G401 (cell line): ENCODE results near the gene HYAL2. TPM values are rescaled to one million over a fixed set of nuclear protein-coding genes. Genes with fewer than 3 reads are reported as not detected.

ENCODE experiments used
- DNase-seq: peaks from one replicate; pipeline ENCODE4 v3.0.0-alpha.2; 2015; ENCODE audit warnings: low spot score
- in situ Hi-C: cut with HindIII; loops from 2 replicates; pipeline ENCODE4 v1.10.0; 2016; ENCODE audit warnings: low sequenced_read_pairs, mixed read lengths
- total RNA-seq: library from RNA; depleted of rRNA; stranded (reverse); fragments of >200 nt; shearing (Covaris generic); gene quantifications from 2 replicates; pipeline ENCODE4 v1.2.3, GENCODE V29; 2014; rRNA removed

Gene HYAL2
- total RNA-seq = 91.0 and 99.0 TPM in 2 replicates

DNA sequence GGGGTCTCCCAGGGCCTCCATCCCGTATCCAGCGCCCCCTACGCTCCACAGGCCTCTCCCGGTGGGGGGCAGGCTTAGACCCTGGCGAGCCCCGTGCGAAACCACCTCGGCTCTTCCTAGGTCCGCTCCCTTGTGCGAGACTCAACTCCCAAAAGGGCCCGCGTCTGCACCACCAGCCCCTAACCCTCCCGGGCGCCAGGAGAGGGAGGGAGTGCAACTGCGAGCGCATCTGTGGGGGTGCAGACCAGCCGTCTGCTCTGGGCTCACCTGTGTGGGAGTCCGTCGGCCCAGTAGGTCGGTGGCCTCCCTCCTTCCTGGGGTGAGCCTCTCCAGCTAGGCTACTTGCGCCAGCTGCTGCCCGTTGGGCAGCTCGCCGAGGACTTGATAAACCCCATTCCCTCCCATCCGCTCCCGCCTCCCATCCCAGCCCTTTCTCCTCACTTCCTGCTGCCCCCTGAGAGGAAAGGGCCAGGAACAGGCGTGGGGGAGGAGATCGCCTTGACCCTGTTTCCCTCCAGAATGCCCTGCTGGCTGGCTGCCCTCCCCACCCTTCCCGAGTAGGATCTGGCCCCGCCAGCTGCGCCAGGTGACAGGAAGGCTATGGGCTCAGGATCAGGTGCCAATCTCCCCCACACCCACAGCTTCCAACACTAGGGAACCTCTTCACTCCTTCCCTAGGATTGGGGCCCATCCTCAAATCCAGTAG is at the start of gene HYAL2:
HYAL2 (minus strand) TSS at position 360 of the 706 bp plus-strand sequence. CDS start 2,256 bp downstream, outside the sequence.
- in situ Hi-C loops = no loop called here
- DNase-seq = no peak

GRCh38 chr3:50371133-50371685 is 48.7 kb upstream of the HYAL2 start:
- in situ Hi-C loops = no loop called here
- no peak for DNase-seq

- no peak for DNase-seq
- in situ Hi-C loops = no loop called here
These were observed 48.0 kb upstream of the HYAL2 start for GRCh38 chr3:50370594-50370993.

DNA sequence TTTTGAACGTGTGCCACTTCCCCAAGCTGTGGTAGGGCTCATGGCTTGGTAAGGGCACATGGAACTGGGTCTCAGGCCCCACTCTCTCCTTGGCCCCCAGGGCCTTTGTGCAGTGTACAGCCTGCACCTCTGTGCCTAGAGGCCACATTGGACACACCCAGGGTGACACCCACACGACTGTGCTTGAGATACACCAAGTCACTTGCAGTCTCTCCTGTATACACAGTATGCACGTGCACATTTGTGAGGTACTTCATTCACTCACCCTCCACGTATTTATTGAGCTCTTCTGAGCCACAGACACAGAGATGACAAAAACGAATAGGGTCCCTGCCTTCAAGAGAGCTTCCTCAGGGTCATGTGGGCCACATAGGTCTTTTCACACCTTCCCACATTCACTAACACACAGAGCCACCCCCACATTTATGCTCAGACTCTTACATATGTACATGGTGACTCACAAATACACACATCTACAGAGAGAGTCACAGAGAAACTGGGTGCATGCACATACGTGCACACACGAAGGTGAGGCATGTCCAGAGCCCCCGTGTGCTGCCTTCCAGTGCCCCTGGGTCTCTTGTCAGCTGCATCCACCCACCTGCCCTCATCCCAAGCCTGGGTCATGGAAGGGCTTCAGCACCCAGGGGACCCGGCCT is 46.6 kb upstream of the HYAL2 start:
- in situ Hi-C loops = no loop called here
- no peak for DNase-seq

- in situ Hi-C loops = no loop called here
These were observed 43.3 kb upstream of the HYAL2 start for GRCh38 chr3:50365842-50366220.

GRCh38 chr3:50365080-50365841 is 42.7 kb upstream of the HYAL2 start:
- in situ Hi-C loops = no loop called here
- DNase-seq = peak; percentile 26

More at GRCh38 chr3:50365842-50366220, 43.3 kb upstream of the HYAL2 start:
- no peak for DNase-seq

DNA sequence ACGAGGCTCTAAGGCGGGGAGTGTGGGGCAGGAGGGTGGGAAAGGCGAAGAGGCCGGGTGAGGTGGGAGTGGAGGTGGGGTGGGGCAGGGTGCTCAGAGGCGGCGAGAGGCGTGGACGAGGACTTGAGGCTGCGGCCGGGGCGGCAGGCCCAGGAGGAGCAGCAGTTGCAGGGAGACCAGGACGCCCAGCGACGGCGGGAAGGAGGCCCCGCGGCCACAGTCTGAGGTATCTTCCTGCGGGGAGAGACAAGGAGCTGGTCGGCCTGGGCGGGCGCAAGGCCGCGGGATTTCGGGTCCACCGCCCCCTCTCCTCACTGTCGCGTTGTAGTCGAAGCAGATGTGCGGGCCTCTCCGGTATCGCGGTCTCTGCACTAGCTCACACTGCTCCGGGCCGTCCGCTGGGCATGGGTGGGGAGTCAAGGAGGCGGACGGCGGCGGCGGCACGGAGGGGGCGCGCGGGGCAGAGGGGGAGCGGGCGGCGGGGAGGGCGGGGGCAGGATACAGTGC is 42.1 kb upstream of the HYAL2 start:
- DNase-seq = no peak
- in situ Hi-C loops = no loop called here

DNA sequence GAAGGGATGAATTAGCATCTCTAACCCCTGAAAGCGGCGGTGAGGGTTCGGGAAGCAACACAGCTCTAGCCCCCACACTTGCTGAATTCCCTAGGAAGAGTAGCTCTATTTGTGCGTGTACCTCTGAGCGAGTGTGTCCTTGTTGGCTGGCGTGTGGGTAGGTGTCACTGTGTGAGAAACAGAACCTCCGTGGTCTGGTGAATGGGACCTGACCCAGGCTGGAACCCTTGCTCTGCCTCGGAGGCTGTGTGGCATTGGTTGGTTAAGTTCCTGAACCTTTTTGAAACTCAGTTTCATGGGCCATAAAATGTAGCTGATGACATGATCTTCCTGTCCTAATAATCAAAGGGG is 37.2 kb upstream of the HYAL2 start:
- in situ Hi-C loops = loop anchor here (10.0 kb wide), 2 partner anchors 95 to 175 kb away; partner anchors contain the start of gene SEMA3B
- no peak for DNase-seq

DNA sequence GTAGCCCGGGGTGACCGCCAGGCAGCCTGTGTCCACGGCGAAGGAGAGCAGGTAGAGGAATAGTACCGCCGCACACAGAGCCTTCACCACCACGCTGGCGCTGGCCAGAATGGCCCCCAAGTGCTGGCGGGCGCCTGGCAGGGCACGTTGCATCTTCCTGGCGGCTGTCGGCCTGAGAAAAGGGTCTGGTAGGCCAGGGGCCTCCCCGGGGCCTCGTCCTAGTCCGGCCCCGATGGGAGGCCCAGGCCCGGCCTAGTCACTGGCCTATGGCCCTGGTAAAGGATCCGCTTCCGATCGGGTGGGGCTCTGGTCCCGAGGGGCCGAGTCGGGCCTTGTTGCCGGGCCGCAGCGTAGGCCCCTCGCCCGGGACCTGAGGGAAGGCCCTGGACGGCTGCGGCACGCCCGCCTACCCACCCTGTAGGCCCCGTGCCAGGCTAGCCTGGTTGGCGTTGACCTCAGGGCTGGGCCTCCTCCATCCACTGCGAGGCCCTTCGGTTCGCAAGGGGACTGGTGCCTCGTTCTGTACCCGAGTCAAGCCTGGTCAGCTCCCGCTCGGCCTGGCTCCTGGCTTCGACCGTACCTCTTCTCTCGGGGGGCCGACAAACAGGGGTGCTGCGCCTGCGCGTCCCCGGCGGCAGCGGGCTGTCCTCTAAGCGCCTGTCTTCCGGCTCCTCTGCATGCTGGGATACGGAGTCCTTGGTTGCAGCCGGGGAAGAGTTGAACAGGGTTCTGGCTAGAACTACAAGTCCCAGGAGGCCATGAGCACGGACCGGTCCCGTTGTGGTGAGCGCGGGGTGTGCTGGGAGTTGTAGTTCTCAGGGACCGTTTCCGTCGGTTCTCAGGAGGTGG is 36.6 kb upstream of the HYAL2 start, which contains the start of gene TMEM115:
TMEM115 (minus strand) TSS at position 611 of the 849 bp plus-strand sequence; CDS start at position 153, 458 bp downstream.
- in situ Hi-C loops = loop anchor here (10.0 kb wide), 2 partner anchors 94 to 176 kb away; partner anchors contain the start of gene SEMA3B

GRCh38 chr3:50358355-50358910 is 35.9 kb upstream of the HYAL2 start:
- DNase-seq = no peak
- in situ Hi-C loops = loop anchor here (10.0 kb wide), 2 partner anchors 94 to 176 kb away; partner anchors contain the start of gene SEMA3B

More for the DNA sequence above, 36.6 kb upstream of the HYAL2 start, which contains the start of gene TMEM115:
- peak; percentile 100 for DNase-seq

- in situ Hi-C loops = loop anchor here (10.0 kb wide), 2 partner anchors 93 to 177 kb away; partner anchors contain the start of gene SEMA3B
These were observed 34.9 kb upstream of the HYAL2 start for GRCh38 chr3:50357481-50357880.

GRCh38 chr3:50356553-50356952 is 34.0 kb upstream of the HYAL2 start:
- DNase-seq = peak; percentile 32
- in situ Hi-C loops = loop anchor here (10.0 kb wide), 2 partner anchors 92 to 178 kb away; partner anchors contain the start of gene SEMA3B

More at GRCh38 chr3:50357481-50357880, 34.9 kb upstream of the HYAL2 start:
- no peak for DNase-seq

DNA sequence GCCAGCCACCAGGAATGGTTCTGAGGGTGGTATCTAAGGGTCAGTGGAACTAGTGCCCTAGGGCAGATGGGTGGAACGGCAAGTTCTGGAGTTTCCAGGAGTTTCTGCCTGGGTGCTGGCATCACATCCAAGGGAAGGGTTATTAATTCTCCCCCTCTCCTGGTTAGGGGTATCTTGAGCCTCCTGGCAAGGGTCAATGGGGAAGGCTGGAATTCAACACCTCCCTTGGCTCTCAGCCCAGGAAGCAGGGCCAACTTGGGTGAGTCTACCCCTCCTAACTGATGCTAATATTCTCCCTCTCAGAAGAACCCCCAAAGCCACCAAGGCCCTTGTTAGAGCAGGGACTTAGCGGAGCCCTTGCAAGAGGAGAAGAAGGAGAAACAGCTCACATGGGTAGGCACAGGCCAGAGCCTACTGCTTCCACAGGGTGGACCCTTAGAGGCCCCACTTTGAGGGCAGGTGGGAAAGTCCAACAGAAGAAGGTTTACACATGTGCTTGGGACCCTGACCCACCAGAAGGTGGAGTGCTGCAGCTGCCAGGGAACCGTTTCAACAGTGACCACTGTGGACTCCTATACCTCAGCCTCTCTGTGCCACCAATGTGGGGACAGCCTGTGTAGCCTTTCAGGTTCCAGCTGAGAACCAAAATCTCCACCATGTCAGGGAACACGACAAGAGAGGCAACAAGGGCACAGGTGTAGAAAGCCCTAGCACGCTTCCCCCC is 33.4 kb upstream of the HYAL2 start:
- in situ Hi-C loops = loop anchor here (10.0 kb wide), 2 partner anchors 91 to 179 kb away; partner anchors contain the start of gene SEMA3B

DNA sequence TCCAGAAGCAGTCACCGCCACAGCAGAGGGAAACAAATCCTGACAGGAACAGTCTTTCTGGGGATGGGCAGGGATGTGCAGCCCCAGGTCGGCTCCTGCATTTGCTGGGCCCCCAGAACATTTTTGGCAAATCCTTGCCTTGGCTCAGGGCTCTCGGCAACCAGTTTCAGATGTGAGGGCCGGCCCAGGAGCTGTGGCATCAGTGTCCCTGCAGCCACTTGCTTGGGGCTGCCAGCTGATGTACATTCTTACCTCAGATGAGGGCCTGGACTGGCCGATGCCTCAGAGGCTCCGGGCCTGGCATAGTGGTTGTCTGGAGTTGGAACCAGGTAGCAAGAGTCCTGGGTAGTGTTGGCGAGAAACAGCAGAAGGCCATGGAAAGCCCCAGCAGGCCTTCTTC is 32.3 kb upstream of the HYAL2 start:
- DNase-seq = no peak
- in situ Hi-C loops = loop anchor here (10.0 kb wide), 2 partner anchors 90 to 180 kb away; partner anchors contain the start of gene SEMA3B

More for the DNA sequence above, 33.4 kb upstream of the HYAL2 start:
- no peak for DNase-seq

- DNase-seq = no peak
These were observed 31.7 kb upstream of the HYAL2 start for GRCh38 chr3:50354186-50354764.

DNA sequence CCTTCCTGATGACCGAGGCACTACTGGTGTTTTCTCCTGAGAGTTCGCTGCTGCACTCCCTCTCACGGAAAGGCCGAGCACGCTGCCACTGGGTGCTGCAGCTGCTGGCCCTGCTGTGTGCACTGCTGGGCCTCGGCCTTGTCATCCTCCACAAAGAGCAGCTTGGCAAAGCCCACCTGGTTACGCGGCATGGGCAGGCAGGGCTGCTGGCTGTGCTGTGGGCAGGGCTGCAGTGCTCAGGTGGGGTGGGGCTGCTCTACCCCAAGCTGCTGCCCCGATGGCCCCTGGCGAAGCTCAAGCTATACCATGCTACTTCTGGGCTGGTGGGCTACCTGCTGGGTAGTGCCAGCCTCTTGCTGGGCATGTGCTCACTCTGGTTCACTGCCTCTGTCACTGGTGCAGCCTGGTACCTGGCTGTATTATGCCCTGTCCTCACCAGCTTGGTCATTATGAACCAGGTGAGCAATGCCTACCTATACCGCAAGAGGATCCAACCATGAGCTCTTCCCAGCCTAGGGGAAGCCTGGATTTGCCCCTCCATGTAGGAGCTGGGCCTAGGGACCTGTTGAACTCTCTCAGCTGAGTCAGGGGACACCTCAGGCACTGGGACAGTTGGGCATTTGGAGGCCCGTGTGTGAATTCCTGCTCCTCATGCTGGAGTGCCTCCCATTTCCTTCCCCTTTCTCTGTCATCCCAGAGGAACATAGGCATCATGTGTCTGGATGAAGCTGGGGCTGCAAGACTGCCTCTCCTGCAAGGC is 30.9 kb upstream of the HYAL2 start:
- no peak for DNase-seq
- in situ Hi-C loops = loop anchor here (10.0 kb wide), 2 partner anchors 89 to 181 kb away; partner anchors contain the start of gene SEMA3B

More at GRCh38 chr3:50354186-50354764, 31.7 kb upstream of the HYAL2 start:
- in situ Hi-C loops = loop anchor here (10.0 kb wide), 2 partner anchors 89 to 181 kb away; partner anchors contain the start of gene SEMA3B
